ENCODE results near the gene VIPAS39. TPM values are rescaled to one million over a fixed set of nuclear protein-coding genes. Genes with fewer than 3 reads are reported as not detected.

Gene VIPAS39
- total and polyA plus RNA-seq, 2 of the 13 experiments (the other 11 are each of a cell fraction or from before 2014, with no cell fraction given) = 13.3 to 21.5 TPM

DNA sequence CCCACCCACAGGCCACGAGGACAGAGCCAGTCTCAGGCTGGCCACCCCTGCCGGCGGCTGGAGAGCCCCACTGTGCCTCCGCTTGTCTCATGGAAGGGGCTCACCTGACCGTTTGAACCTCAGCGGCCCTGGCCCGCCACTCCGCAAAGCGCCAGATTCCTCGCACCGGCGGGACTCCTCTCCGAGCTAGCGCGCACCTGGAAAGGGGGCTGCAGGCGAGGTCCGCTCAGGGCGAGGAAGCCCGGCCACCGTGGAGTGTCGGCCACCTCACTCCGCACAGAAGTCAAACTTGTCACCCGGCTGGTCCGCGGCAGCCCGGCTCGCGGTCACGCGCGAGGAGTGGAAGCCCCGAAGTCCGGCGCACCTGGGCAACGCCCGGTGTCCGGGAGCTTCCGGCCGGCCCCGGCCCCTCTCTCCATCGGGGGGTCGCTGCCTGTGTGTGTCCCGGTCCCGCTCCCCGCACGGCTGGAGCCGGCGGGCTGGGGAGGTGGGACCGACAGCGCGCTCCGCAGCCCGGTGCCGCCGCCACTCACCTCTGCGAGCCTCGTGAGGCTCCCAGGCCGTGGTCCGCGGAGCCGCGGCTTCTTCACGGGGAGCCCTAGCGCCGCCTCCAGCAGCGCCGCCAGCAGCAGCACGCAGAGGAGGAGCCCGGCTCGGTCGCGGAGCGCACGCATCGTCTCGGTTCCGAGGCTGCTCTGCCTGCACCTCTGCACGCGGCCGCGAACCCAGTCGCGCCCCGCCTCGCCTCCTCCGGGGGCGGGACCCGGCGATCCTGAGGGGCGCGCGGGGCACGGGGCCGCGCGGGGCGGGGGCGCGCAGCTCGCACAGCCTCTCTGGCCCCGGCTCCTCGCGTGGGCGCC, 40.9 kb upstream of the VIPAS39 start, which contains the start of gene ISM2 (continued):
- TF ChIP-seq, protein P1, sequence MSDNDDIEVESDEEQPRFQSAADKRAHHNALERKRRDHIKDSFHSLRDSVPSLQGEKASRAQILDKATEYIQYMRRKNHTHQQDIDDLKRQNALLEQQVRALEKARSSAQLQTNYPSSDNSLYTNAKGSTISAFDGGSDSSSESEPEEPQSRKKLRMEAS (IDR thresholded peaks at IDR 0.05) = peak; percentile 92
- TF ChIP-seq ZNF124 (CRISPR knock-in tag; IDR thresholded peaks at IDR 0.05) (peak; percentile 64; the same call in 1 of the 2 replicates), SP1 (IDR thresholded peaks at IDR 0.05) (no peak), SP1 (CRISPR knock-in tag; IDR thresholded peaks at IDR 0.05) (0 out of 2 replicates have a peak, but pooled peaks have one; percentile 36), TEAD3 (CRISPR knock-in tag; optimal IDR thresholded peaks at IDR 0.05; ENCODE audit: borderline replicate concordance) (peak; percentile 49), ZNF891 (CRISPR knock-in tag; IDR thresholded peaks at IDR 0.05) (peak; percentile 48; the same call in 1 of the 2 replicates), TBX3 (IDR thresholded peaks at IDR 0.05; ENCODE audit: borderline replicate concordance) (no peak), ZNF549 (CRISPR knock-in tag; IDR thresholded peaks at IDR 0.05) (0 out of 2 replicates have a peak, but pooled peaks have one; percentile 37), ZNF136 (CRISPR knock-in tag; IDR thresholded peaks at IDR 0.05; ENCODE audit: low read depth) (0 out of 2 replicates have a peak, but pooled peaks have one; percentile 32), ZNF431 (CRISPR knock-in tag; IDR thresholded peaks at IDR 0.05; ENCODE audit: borderline replicate concordance, low read depth) (peak; percentile 72), ZNF768 (CRISPR knock-in tag; IDR thresholded peaks at IDR 0.05) (peak; percentile 44; the same call in 1 of the 2 replicates), ZNF550 (CRISPR knock-in tag; IDR thresholded peaks at IDR 0.05; ENCODE audit: borderline replicate concordance) (no peak), HNRNPL (IDR thresholded peaks at IDR 0.05; ENCODE audit: low read depth, low read length) (no peak), ZNF350 (CRISPR knock-in tag; IDR thresholded peaks at IDR 0.05; ENCODE audit: borderline replicate concordance, low read depth) (no peak), ZNF143 (CRISPR knock-in tag; IDR thresholded peaks at IDR 0.05) (no peak), ZNF792 (CRISPR knock-in tag; IDR thresholded peaks at IDR 0.05) (peak; percentile 4), TBL1XR1 (IDR thresholded peaks at IDR 0.05; ENCODE audit: borderline replicate concordance, low read length, partially characterized antibody) (no peak)
- TF ChIP-seq, protein P2, sequence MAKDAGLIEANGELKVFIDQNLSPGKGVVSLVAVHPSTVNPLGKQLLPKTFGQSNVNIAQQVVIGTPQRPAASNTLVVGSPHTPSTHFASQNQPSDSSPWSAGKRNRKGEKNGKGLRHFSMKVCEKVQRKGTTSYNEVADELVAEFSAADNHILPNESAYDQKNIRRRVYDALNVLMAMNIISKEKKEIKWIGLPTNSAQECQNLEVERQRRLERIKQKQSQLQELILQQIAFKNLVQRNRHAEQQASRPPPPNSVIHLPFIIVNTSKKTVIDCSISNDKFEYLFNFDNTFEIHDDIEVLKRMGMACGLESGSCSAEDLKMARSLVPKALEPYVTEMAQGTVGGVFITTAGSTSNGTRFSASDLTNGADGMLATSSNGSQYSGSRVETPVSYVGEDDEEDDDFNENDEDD (CRISPR knock-in tag; IDR thresholded peaks at IDR 0.05; ENCODE audit: borderline replicate concordance) = peak; percentile 68
- TF ChIP-seq, protein P3, sequence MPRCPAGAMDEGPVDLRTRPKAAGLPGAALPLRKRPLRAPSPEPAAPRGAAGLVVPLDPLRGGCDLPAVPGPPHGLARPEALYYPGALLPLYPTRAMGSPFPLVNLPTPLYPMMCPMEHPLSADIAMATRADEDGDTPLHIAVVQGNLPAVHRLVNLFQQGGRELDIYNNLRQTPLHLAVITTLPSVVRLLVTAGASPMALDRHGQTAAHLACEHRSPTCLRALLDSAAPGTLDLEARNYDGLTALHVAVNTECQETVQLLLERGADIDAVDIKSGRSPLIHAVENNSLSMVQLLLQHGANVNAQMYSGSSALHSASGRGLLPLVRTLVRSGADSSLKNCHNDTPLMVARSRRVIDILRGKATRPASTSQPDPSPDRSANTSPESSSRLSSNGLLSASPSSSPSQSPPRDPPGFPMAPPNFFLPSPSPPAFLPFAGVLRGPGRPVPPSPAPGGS (CRISPR knock-in tag; IDR thresholded peaks at IDR 0.05) = peak; percentile 98
- TF ChIP-seq, protein P4, sequence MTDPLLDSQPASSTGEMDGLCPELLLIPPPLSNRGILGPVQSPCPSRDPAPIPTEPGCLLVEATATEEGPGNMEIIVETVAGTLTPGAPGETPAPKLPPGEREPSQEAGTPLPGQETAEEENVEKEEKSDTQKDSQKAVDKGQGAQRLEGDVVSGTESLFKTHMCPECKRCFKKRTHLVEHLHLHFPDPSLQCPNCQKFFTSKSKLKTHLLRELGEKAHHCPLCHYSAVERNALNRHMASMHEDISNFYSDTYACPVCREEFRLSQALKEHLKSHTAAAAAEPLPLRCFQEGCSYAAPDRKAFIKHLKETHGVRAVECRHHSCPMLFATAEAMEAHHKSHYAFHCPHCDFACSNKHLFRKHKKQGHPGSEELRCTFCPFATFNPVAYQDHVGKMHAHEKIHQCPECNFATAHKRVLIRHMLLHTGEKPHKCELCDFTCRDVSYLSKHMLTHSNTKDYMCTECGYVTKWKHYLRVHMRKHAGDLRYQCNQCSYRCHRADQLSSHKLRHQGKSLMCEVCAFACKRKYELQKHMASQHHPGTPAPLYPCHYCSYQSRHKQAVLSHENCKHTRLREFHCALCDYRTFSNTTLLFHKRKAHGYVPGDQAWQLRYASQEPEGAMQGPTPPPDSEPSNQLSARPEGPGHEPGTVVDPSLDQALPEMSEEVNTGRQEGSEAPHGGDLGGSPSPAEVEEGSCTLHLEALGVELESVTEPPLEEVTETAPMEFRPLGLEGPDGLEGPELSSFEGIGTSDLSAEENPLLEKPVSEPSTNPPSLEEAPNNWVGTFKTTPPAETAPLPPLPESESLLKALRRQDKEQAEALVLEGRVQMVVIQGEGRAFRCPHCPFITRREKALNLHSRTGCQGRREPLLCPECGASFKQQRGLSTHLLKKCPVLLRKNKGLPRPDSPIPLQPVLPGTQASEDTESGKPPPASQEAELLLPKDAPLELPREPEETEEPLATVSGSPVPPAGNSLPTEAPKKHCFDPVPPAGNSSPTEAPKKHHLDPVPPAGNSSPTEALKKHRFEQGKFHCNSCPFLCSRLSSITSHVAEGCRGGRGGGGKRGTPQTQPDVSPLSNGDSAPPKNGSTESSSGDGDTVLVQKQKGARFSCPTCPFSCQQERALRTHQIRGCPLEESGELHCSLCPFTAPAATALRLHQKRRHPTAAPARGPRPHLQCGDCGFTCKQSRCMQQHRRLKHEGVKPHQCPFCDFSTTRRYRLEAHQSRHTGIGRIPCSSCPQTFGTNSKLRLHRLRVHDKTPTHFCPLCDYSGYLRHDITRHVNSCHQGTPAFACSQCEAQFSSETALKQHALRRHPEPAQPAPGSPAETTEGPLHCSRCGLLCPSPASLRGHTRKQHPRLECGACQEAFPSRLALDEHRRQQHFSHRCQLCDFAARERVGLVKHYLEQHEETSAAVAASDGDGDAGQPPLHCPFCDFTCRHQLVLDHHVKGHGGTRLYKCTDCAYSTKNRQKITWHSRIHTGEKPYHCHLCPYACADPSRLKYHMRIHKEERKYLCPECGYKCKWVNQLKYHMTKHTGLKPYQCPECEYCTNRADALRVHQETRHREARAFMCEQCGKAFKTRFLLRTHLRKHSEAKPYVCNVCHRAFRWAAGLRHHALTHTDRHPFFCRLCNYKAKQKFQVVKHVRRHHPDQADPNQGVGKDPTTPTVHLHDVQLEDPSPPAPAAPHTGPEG (CRISPR knock-in tag; IDR thresholded peaks at IDR 0.05) = 0 out of 2 replicates have a peak, but pooled peaks have one; percentile 19
